Measurements from ENCODE around the gene PPP2R5E. TPM values are rescaled to one million over a fixed set of nuclear protein-coding genes. Genes with fewer than 3 reads are reported as not detected.

Gene PPP2R5E
- polyA plus RNA-seq, 4 donors, result 35.5 to 48.8 (median 40.8) TPM

Other genes with a start within 250 kb of the PPP2R5E start
- gene GPHB5, start 224.4 kb downstream of the PPP2R5E start, polyA plus RNA-seq (ENCODE audit: insufficient read length in 4 of 4), result not detected
- 10 to 100 TPM; 18.9 to 27.2 (median 23.9) TPM for gene WDR89, start 98.5 kb upstream of the PPP2R5E start, polyA plus RNA-seq (ENCODE audit: insufficient read length in 4 of 4)
- 10 to 100 TPM; 19.5 to 38.8 (median 32.0) TPM for gene SGPP1, start 184.7 kb upstream of the PPP2R5E start, polyA plus RNA-seq (ENCODE audit: insufficient read length in 4 of 4)

All from left renal pelvis (tissue), 4 donors.